Measurements from ENCODE around the gene MTMR3.

- TF ChIP-seq CTCF (IDR thresholded peaks at IDR 0.05; ENCODE audit: borderline replicate concordance, extremely low read depth, low read length, poor library complexity, severe bottlenecking) (no peak), EZH2 (IDR thresholded peaks at IDR 0.05; ENCODE audit: borderline replicate concordance, low read depth, low read length, severe bottlenecking) (no peak)
Observed at GRCh38 chr22:29914165-29914564, 31.2 kb downstream of the MTMR3 start.
